Stimulated activated naive CD8-positive, alpha-beta T cell treated with anti-CD3 and anti-CD28 coated beads, Interleukin-15, Interleukin-2, amounts not matched to agents 100 U/mL and 50 U/mL, for 24 hours (primary cell): Measurements from ENCODE around the gene PISD.
"Not testable (repeated sequence)": the region's sequence is repeated elsewhere in the genome, so short reads cannot be mapped to it uniquely, and the experiment has no call there.

Source experiments
- ATAC-seq: fragments of 150-1000 bp; cut with Tn5 transposase; one replicate; pipeline ENCODE4 v1.10.0; 2021
- DNase-seq: peaks from one replicate; pipeline ENCODE4 v3.0.0; 2021

PISD gene

GRCh38 chr22:31607696-31608095 is 54.3 kb downstream of the PISD start:
- DNase-seq (no peak), ATAC-seq (no peak)

DNA sequence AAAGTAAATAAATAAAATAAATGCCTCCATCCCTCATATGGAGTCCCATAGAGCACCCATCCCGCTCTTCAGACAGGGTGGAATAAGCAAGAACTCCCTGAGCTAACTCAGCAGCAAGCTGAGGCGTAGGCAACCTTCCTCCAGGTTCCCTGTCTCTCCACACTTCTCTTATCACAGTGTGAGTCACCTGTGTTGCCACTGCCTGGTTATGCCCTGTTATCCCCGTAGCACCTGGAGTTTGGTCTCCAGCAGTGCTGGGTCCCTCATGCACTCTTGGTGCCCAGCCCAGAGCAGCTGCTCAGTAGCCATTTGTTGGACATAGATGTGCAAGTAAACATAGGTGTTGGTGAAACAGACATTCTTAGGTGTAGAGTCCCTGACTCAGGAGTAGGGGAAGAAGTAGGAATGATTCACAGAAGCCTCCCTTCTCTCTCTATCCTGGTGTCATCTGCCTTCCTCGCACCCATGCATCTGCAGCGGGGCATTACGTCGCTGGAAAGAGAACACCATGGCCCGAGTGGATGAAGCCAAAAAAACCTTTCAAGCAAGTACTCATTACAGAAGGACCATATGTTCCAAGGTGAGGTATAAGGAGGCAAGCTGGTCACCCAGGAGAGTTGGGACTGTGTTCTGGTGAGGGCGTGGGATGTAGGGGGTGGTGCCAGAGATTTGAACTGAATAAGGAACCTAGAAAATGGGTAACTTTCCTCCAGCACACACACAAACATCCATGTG is 56.0 kb downstream of the PISD start:
- DNase-seq (no peak), ATAC-seq (no peak)

- no peak for DNase-seq
- ATAC-seq, result no peak
These were observed 57.0 kb downstream of the PISD start for GRCh38 chr22:31604746-31605705.

DNA sequence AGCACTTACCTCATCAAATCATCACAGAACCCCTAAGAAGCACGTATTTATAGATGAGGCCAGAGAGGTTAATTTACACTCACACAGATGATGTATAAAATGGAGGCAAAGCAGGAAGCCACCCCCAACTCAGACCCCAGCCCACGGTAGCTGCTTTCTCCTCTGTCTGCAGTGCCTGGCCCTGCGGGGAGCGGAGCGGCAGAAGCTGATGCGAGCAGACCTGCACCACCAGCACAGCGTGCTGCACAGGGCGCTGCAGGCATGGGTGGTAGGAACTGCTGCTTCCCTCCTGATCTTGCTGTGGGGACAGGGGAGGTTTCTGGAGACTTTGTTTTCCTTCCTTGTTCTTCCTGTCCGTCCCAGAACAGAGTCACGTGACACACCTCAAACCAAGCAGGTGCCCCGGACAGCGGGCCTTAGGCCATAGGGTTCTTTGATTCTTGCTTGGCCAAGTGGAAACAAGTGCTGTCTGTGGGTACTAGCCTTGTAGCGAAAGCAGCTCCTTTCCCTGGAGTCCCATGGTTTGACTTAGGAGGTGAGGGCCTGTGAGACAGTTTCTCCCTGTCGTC is 57.8 kb downstream of the PISD start:
- ATAC-seq (no peak), DNase-seq (no peak)

DNA sequence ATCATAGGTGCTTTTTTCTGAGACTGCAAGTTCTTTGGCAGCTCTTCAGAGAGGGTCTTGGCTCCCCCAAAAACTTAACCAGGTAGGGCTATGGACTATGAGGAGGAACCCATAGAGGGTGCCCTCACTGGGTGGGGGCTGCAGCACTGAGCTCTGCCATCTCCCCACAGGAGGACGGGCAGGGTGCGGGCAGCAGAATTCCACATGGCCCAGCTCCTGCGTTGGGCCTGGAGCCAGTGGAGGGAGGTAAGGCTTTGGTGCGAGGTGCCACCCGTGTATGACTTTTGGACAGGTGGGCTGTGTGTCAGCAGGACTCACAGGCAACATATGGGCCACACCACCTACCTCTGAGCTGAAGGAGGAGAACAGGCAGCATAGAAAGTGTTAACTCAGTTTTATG is 58.4 kb downstream of the PISD start:
- DNase-seq (no peak), ATAC-seq (no peak)

- DNase-seq (no peak), ATAC-seq (no peak)
These were observed 58.9 kb downstream of the PISD start for GRCh38 chr22:31603081-31603525.

GRCh38 chr22:31602259-31602952 is 59.6 kb downstream of the PISD start:
- ATAC-seq (no peak), DNase-seq (no peak)

DNA sequence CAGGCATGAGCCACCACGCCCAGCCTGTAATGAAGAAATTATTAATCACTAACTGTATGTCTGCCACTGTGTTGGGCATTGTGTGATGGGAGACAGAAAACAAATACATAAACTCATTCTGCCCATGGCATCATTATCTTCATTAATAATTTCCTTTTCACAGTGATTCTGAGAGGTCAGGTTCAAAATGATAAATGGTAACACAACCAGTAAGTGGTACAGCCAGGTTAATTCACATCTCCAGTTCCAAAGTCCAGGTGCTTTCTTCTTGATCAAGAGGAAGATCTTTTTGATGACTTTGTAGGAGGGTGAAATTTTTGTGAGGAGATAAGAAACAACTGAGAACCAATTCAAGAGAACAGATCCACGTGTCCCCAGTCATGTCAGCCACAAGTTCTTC is 66.7 kb downstream of the PISD start:
- ATAC-seq, result no peak
- no peak for DNase-seq

DNA sequence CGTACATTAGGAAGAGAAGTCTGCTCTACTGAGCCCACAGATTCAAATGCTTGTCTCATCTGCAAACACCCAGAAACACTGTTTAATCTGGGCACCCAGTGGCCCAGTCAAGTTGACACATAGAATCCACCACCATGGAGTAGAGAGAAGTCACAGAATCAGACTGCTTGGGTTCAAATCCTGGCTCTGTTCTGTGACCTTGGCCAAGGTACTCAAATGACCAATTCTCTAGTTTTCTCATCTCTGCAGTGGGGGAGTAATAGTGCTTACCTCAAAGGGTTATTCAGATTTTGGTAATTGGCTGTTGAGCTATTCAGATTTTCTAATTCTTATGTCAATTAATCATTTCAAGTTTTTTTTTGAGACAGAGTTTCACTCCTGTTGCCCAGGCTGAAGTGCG is 71.9 kb downstream of the PISD start:
- not testable (repeated sequence) for ATAC-seq, DNase-seq

- ATAC-seq (no peak), DNase-seq (no peak)
These were observed 72.9 kb downstream of the PISD start for GRCh38 chr22:31588970-31589675.

DNA sequence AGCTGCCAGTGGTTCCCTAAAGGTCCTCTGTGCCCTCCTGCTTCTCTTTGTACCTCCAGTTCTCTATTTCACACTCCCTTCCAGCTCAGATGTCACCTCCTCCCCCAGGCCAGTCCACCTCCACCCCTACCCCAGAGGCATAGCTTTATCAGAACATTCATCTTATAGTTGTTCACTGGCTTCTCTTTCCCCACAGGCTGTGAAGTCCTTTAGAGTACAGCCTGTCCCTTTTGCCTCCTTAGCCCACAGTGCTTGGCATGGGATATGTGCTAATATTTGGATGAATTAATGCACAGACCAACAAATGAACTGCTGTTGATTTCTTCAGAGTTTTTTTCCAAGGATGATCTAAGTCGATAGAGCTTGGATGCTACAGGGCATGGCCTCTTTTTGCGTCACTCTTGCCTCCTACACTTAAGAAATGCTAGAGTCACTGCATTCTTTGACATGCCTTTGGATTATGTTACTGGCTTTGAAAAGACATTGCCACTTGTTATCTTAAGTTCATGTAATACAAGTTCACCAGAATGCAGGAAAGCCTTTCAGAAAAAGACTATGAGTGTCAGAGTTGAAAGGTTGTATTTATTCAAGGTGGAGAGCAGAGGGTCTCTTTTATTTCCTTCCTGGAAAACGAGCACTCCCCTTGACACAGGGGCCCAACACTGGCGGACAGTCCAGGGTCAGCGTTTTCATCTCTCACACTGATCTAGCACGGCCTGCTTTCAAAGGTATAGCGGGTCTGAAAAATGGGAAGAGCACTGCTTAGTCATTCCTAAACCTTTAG is 75.7 kb downstream of the PISD start:
- DNase-seq (no peak), ATAC-seq (no peak)

DNA sequence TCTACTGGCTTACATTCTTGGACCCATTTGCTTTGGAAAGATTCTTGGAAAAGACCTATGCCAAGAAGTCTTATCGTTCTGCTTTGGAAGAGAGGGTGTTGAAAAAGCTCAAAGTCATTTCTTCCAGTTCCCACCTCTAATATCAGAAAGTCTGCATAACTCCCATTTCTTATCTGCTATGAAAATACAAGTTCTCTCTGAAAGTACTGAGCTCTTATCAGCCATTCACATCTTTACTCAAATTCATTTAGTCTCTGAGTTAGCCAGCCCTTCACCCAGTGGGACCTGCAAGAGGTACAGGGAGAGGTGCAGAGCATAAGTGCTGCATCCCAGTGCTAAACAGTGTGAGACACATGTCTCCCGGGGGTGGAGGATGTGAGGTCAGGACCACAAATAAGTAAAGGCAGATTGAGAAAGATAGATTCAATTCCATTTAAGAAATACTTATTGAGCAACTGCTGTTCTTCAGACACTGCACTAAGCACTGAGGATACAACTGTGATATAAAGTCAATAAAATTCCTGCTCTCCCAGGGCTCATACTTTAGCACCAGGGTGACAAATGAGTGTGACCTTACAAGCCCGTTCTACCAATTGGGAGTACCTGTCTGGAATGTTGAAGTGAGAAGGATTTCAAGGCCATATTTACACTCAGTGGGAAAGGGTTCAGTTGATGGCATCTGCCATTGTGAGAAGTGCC is 76.7 kb downstream of the PISD start:
- no peak for ATAC-seq

GRCh38 chr22:31584804-31585160 is 77.2 kb downstream of the PISD start:
- DNase-seq, result no peak
- ATAC-seq, result no peak

More for the DNA sequence above, 76.7 kb downstream of the PISD start:
- no peak for DNase-seq

- DNase-seq (no peak), ATAC-seq (no peak)
These were observed 78.0 kb downstream of the PISD start for GRCh38 chr22:31583861-31584485.

GRCh38 chr22:31579835-31580242 is 82.2 kb downstream of the PISD start:
- ATAC-seq (no peak), DNase-seq (no peak)

DNA sequence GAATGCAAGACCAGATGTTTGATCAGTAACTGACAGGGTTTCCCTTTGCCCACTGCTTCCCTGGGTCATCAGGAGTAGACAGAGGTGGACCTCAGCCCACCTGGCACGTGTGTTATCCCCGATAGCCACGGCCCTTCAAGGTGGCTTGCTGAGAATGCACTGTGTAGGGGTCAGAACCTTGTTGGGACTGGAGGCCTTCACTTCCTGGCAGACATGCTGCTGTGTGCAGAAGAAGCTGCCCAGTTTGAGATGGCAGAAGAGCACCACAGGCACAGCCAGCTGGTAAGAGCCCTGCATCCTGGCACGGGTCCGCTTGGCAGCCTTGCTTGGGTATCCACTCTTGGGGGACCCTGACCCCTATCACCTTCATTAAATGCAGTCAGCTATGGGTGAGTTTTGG is 83.8 kb downstream of the PISD start:
- no peak for ATAC-seq

DNA sequence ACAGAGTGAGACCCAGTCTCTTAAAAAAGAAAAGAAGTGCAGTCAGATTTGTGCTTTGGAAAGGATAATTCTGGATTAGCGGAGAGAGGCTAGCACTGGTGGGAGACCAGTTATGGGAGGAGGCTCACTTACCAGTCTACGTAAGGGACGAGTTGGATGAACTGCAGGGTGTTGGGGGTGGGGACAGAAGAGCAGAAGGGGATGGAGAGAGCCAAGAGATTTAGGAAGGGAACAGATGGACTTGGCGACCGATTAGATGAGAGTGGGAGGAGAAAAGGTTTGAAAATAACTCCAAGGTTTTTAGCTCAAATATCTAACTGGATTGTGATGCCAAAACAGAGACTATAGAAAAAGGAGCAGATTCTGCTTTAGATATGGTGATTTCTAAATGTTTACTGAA is 84.3 kb downstream of the PISD start:
- no peak for ATAC-seq

More for the DNA sequence above, 83.8 kb downstream of the PISD start:
- DNase-seq, result no peak

DNA sequence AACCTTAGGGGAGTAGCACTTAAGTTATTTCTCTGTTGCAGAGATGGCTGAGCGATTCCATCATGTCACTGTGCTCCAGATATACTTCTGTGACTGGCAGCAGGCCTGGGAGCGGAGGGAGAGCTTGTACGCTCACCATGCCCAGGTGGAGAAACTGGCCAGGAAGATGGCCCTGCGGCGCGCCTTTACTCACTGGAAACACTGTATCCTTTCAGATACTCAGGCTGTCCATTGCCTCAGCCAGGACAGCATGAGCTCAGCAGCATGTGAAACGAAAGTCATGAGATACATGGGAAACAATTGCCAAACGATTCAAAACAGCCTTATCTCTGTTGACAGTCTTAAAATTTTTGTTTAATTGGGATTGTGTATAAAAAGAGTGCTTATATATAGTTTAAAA is 86.8 kb downstream of the PISD start:
- DNase-seq, result no peak
- ATAC-seq, result no peak

More for the DNA sequence above, 84.3 kb downstream of the PISD start:
- no peak for DNase-seq

DNA sequence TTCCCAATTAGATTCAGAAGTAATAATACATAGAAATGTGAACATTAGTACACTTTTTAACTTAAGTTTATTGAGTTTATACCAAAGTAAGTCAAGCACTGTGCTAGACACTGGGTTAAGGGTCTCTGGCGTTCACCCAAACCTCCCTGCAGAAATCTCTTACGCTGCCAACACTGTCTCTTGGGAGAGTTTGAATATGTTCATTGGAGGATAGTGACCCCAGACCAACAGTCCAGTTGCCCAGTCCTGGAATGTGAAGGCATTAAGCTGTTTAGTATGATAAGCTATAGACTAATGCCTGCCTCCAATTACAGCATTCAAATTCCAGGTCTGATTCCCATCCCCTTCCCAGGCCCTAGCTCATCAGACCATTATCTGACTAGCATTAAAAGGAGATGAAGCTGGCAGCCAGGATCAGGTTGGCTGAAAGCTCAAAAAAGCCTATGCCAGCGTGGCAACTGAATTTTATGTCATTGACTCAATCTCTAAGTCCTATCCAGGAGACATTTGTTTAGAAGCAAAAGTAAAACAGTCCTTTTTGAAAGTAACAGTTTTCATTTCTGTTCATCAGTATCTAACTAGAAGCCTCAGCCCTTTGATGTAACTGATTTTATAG is 87.9 kb downstream of the PISD start:
- ATAC-seq, result no peak

More for the DNA sequence above, 87.9 kb downstream of the PISD start:
- no peak for DNase-seq
